Measurements from ENCODE around the gene PAQR9.

- TF ChIP-seq TAF1 (IDR thresholded peaks at IDR 0.05; ENCODE audit: borderline replicate concordance, low read depth, low read length) (no peak), POLR2A (IDR thresholded peaks at IDR 0.05; ENCODE audit: low read depth, low read length) (no peak), POLR2AphosphoS5 (IDR thresholded peaks at IDR 0.05; ENCODE audit: low read depth, low read length) (no peak)
Measured at GRCh38 chr3:142965581-142965980, 2.1 kb upstream of the PAQR9 start.
